CD4-positive, alpha-beta T cell treated with Interleukin-12 subunit alpha and Interleukin-12 subunit beta, for 1 hour (primary cell): Measurements from ENCODE around the gene PWWP2A.
"Not testable (repeated sequence)": the region's sequence is repeated elsewhere in the genome, so short reads cannot be mapped to it uniquely, and the experiment has no call there.

Source experiments
- DNase-seq: peaks from one replicate; pipeline ENCODE4 v3.0.0-alpha.2; 2020

Gene PWWP2A

GRCh38 chr5:160119142-160119904 is at the start of gene PWWP2A:
TSS of gene PWWP2A (minus strand) at chr5:160119450. CDS start at chr5:160119388, 62 bp downstream.
- DNase-seq: peak; percentile 99

- DNase-seq: no peak
Measured at GRCh38 chr5:160167624-160168165, 48.4 kb upstream of the PWWP2A start.

- no peak for DNase-seq
Measured at GRCh38 chr5:160166973-160167623, 47.8 kb upstream of the PWWP2A start.

GRCh38 chr5:160166069-160166972 is 47.1 kb upstream of the PWWP2A start:
- no peak for DNase-seq

- no peak for DNase-seq
Measured at GRCh38 chr5:160165137-160166068, 46.2 kb upstream of the PWWP2A start.

GRCh38 chr5:160162910-160163309 is 43.7 kb upstream of the PWWP2A start:
- no peak for DNase-seq

GRCh38 chr5:160161626-160162025 is 42.4 kb upstream of the PWWP2A start:
- DNase-seq: no peak

GRCh38 chr5:160160875-160161274 is 41.6 kb upstream of the PWWP2A start:
- DNase-seq: not testable (repeated sequence)

GRCh38 chr5:160159991-160160792 is 40.9 kb upstream of the PWWP2A start:
- DNase-seq: no peak

- no peak for DNase-seq
Measured at GRCh38 chr5:160158087-160158486, 38.8 kb upstream of the PWWP2A start.

- no peak for DNase-seq
Measured at GRCh38 chr5:160155017-160155750, 35.9 kb upstream of the PWWP2A start.

GRCh38 chr5:160152901-160153300 is 33.7 kb upstream of the PWWP2A start:
- DNase-seq: no peak

GRCh38 chr5:160152287-160152686 is 33.0 kb upstream of the PWWP2A start:
- DNase-seq: no peak

GRCh38 chr5:160151017-160151416 is 31.8 kb upstream of the PWWP2A start:
- DNase-seq: no peak

- DNase-seq: no peak
Measured at GRCh38 chr5:160150381-160150780, 31.1 kb upstream of the PWWP2A start.

GRCh38 chr5:160144436-160144835 is 25.2 kb upstream of the PWWP2A start:
- DNase-seq: not testable (repeated sequence)

- DNase-seq: no peak
Measured at GRCh38 chr5:160134332-160134731, 15.1 kb upstream of the PWWP2A start.

- DNase-seq: no peak
Measured at GRCh38 chr5:160133918-160134304, 14.7 kb upstream of the PWWP2A start.

GRCh38 chr5:160133071-160133917 is 14.0 kb upstream of the PWWP2A start:
- no peak for DNase-seq
